ENCODE results near the gene LARGE2. TPM values are rescaled to one million over a fixed set of nuclear protein-coding genes. Genes with fewer than 3 reads are reported as not detected.

The LARGE2 gene
- polyA plus RNA-seq, 1 donor (not counting 4 experiments of a cell fraction or from before 2014, with no cell fraction given): 7.1 TPM

- DNase-seq (ENCODE audit: low read depth, low spot score): no peak
- no peak overlapping the region for H3K27ac ChIP-seq (ENCODE audit: control insufficient read depth, insufficient read depth, low read length)
- H3K79me2 ChIP-seq (ENCODE audit: control insufficient read depth, insufficient read depth, low read length): peaks cover 31% of the 10 kb centered on the region
- no peak overlapping the region for H3K4me2 ChIP-seq (ENCODE audit: control insufficient read depth, extremely low read depth, insufficient read depth, low read depth, low read length)
- H4K20me1 ChIP-seq (ENCODE audit: control insufficient read depth, extremely low read depth, insufficient read depth, low read length): no peaks in the 10 kb centered on the region
- no peaks in the 10 kb centered on the region for H3K9me3 ChIP-seq (ENCODE audit: control insufficient read depth, low read depth, low read length)
- H3K9me1 ChIP-seq (ENCODE audit: control insufficient read depth, extremely low read depth, insufficient read depth, low read length): peaks cover 5% of the 10 kb centered on the region
- TF ChIP-seq CTCF (optimal IDR thresholded peaks at IDR 0.05 in 1 of 3, IDR thresholded peaks at IDR 0.05 in 1 of 3, conservative IDR thresholded peaks at IDR 0.05 in 1 of 3; ENCODE audit: extremely low read depth in 1 of 3, insufficient read depth in 2 of 3, low read length in 3 of 3) (no peak), EZH2 (IDR thresholded peaks at IDR 0.05; ENCODE audit: low read length) (no peak)
- no peak overlapping the region for H3K9ac ChIP-seq (ENCODE audit: control insufficient read depth, extremely low read depth, insufficient read depth, low read length)
- no peak overlapping the region for H3K4me3 ChIP-seq (ENCODE audit: control insufficient read depth in 2 of 3, extremely low read depth in 1 of 3, insufficient read depth in 2 of 3, low read depth in 1 of 3, low read length in 3 of 3)
- peaks cover 14% of the 10 kb centered on the region for H3K4me1 ChIP-seq (ENCODE audit: control insufficient read depth, extremely low read depth, insufficient read depth, low read length)
- dilution Hi-C loops (cut with MboI; ENCODE audit: extremely low pct_ligation_motif_present, low sequenced_read_pairs): no loop called here
- H3K27me3 ChIP-seq (ENCODE audit: control insufficient read depth, extremely low read depth, insufficient read depth, low read length): no peaks in the 10 kb centered on the region
- no peak for FAIRE-seq
- H3K36me3 ChIP-seq (ENCODE audit: control insufficient read depth in 2 of 2, extremely low read depth in 1 of 2, insufficient read depth in 2 of 2, low read length in 2 of 2): peaks cover 5 to 15% of the 10 kb centered on the region in 2 experiments
- no peak overlapping the region for H2AFZ ChIP-seq (ENCODE audit: control insufficient read depth, low read length)
These were observed 2.5 kb upstream of the LARGE2 start for GRCh38 chr11:45919806-45920530.

DNA sequence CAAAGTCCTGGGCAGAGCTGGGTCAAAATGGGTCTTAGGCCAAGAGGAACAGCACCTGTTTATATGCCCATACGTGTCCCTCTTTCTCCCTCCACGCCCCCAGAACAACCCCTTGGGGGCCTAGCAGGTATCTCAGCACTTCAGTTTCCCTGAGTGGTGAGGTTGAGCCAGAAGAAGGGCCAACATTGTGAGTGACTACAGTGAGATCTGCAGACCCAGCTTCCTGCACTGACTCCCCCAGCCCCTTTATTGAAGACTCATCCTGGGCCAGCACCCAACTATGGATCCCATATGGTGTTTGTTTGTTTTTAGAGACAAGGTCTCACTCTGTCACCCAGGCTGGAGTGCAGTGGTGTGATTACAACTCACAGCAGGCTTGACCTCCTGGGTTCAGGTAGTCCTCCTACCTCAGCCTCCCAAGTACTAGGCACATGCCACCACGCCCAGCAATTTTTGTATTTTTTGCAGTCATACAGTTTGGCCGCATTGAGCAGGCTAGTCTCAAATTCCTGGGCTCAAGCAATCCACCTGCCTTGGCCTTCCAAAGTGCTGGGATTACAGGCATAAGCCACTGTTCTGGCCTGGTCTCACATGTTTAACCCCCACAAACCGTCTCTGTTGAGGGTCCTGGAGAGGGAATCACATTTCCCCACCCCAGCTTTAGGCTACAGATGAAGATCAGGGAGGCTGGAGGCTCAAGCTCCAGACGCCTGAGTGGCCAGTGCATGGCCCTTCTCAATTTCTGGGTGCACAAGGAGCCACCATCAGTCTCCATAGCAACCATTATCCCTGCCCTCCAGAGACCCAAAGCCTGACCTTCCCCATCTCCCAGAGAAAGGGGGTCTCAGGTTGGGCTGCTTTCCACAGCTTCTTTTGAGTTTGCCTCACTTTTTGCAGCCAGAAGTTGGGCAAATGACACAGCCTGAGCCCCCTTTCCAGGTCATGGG, 1.7 kb upstream of the LARGE2 start:
- DNase-seq (ENCODE audit: low read depth, low spot score) (no peak), FAIRE-seq (no peak)
- H3K9me3 ChIP-seq (ENCODE audit: control insufficient read depth, low read depth, low read length): no peaks in the 10 kb centered on the region
- no peaks in the 10 kb centered on the region for H3K27me3 ChIP-seq (ENCODE audit: control insufficient read depth, extremely low read depth, insufficient read depth, low read length)
- dilution Hi-C loops (cut with MboI; ENCODE audit: extremely low pct_ligation_motif_present, low sequenced_read_pairs): no loop called here
- H2AFZ ChIP-seq (ENCODE audit: control insufficient read depth, low read length): no peak overlapping the region
- no peak overlapping the region for H3K9ac ChIP-seq (ENCODE audit: control insufficient read depth, extremely low read depth, insufficient read depth, low read length)
- no peak overlapping the region for H3K4me3 ChIP-seq (ENCODE audit: control insufficient read depth in 2 of 3, extremely low read depth in 1 of 3, insufficient read depth in 2 of 3, low read depth in 1 of 3, low read length in 3 of 3)
- H3K4me2 ChIP-seq (ENCODE audit: control insufficient read depth, extremely low read depth, insufficient read depth, low read depth, low read length): no peak overlapping the region
- H3K27ac ChIP-seq (ENCODE audit: control insufficient read depth, insufficient read depth, low read length): no peak overlapping the region
- peaks cover 3 to 10% of the 10 kb centered on the region in 2 experiments for H3K36me3 ChIP-seq (ENCODE audit: control insufficient read depth in 2 of 2, extremely low read depth in 1 of 2, insufficient read depth in 2 of 2, low read length in 2 of 2)
- peaks cover 14% of the 10 kb centered on the region for H3K4me1 ChIP-seq (ENCODE audit: control insufficient read depth, extremely low read depth, insufficient read depth, low read length)
- H3K9me1 ChIP-seq (ENCODE audit: control insufficient read depth, extremely low read depth, insufficient read depth, low read length): peaks cover 5% of the 10 kb centered on the region
- TF ChIP-seq CTCF (optimal IDR thresholded peaks at IDR 0.05 in 1 of 3, IDR thresholded peaks at IDR 0.05 in 1 of 3, conservative IDR thresholded peaks at IDR 0.05 in 1 of 3; ENCODE audit: extremely low read depth in 1 of 3, insufficient read depth in 2 of 3, low read length in 3 of 3) (no peak), EZH2 (IDR thresholded peaks at IDR 0.05; ENCODE audit: low read length) (no peak)
- no peaks in the 10 kb centered on the region for H4K20me1 ChIP-seq (ENCODE audit: control insufficient read depth, extremely low read depth, insufficient read depth, low read length)
- H3K79me2 ChIP-seq (ENCODE audit: control insufficient read depth, insufficient read depth, low read length): peaks cover 26% of the 10 kb centered on the region

Measured in keratinocyte (primary cell).